ENCODE results near the gene FARP1.

DNA sequence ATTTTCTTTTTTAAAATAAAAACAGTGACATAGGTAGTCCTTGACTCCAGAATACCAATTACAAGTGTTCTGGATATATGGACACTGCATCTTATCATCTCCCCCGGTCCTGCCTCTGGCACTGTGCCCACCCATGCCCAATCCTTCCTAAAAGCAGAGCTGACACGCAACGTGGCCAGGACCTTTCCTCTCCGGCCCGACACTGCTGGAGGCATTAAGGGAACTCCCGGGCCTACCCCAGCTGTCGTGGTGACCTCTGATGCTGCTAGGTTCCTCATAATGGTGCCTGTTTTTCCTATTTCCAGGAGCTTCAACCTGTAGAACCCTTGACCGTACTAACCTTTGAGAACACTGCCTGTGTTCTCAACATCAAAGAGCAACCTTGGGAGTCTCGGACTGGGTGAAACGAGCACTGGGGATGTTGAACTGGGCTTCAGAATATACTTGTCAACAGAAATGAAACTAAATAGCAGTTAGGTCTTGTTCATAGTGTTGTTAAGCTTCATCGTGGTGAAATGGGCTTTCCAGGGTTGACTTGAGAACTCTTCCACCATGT, 48.1 kb downstream of the FARP1 start:
- TF ChIP-seq POLR2AphosphoS5 (IDR thresholded peaks at IDR 0.05): no peak
- no peak for TF ChIP-seq POLR2A (IDR thresholded peaks at IDR 0.05)
- TF ChIP-seq, protein P1, sequence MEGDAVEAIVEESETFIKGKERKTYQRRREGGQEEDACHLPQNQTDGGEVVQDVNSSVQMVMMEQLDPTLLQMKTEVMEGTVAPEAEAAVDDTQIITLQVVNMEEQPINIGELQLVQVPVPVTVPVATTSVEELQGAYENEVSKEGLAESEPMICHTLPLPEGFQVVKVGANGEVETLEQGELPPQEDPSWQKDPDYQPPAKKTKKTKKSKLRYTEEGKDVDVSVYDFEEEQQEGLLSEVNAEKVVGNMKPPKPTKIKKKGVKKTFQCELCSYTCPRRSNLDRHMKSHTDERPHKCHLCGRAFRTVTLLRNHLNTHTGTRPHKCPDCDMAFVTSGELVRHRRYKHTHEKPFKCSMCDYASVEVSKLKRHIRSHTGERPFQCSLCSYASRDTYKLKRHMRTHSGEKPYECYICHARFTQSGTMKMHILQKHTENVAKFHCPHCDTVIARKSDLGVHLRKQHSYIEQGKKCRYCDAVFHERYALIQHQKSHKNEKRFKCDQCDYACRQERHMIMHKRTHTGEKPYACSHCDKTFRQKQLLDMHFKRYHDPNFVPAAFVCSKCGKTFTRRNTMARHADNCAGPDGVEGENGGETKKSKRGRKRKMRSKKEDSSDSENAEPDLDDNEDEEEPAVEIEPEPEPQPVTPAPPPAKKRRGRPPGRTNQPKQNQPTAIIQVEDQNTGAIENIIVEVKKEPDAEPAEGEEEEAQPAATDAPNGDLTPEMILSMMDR (IDR thresholded peaks at IDR 0.05): no peak

Data from sigmoid colon (tissue), 4 donors.